Stimulated activated CD4-positive, alpha-beta T cell treated with anti-CD3 and anti-CD28 coated beads, Interleukin-1b, Interleukin-23, amount 100 ng/mL, for 48 hours (primary cell): ENCODE measurements around the gene SYP.
"Not testable (repeated sequence)": the region's sequence is repeated elsewhere in the genome, so short reads cannot be mapped to it uniquely, and the experiment has no call there.

ENCODE experiments used
- DNase-seq: peaks from one replicate; pipeline ENCODE4 v3.0.0-alpha.2; 2020

The SYP gene

GRCh38 chrX:49165901-49166881 is 33.8 kb downstream of the SYP start:
- DNase-seq: peak; percentile 82

GRCh38 chrX:49164589-49165360 is 35.2 kb downstream of the SYP start:
- no peak for DNase-seq

- peak; percentile 79 for DNase-seq
Measured at GRCh38 chrX:49163555-49164419, 36.2 kb downstream of the SYP start.

- no peak for DNase-seq
Measured at GRCh38 chrX:49162620-49163019, 37.4 kb downstream of the SYP start, which contains the start of gene MAGIX. MAGIX (plus strand) TSS chrX:49162758; CDS start chrX:49162890, 132 bp downstream.

- no peak for DNase-seq
Measured at GRCh38 chrX:49161632-49162031, 38.4 kb downstream of the SYP start.

- DNase-seq: no peak
Measured at GRCh38 chrX:49160908-49161307, 39.1 kb downstream of the SYP start.

- DNase-seq: no peak
Measured at GRCh38 chrX:49157194-49157593, 42.8 kb downstream of the SYP start.

GRCh38 chrX:49155900-49156837 is 43.8 kb downstream of the SYP start:
- peak; percentile 85 for DNase-seq

GRCh38 chrX:49155243-49155899 is 44.6 kb downstream of the SYP start:
- peak; percentile 39 for DNase-seq

- no peak for DNase-seq
Measured at GRCh38 chrX:49153467-49153866, 46.5 kb downstream of the SYP start.

- DNase-seq: not testable (repeated sequence)
Measured at GRCh38 chrX:49149291-49149690, 50.7 kb downstream of the SYP start.

GRCh38 chrX:49148390-49149100 is 51.4 kb downstream of the SYP start:
- not testable (repeated sequence) for DNase-seq

GRCh38 chrX:49147936-49148335 is 52.1 kb downstream of the SYP start:
- DNase-seq: no peak

- no peak for DNase-seq
Measured at GRCh38 chrX:49147282-49147681, 52.7 kb downstream of the SYP start.

GRCh38 chrX:49143154-49143553 is 56.8 kb downstream of the SYP start:
- DNase-seq: peak; percentile 11

- not testable (repeated sequence) for DNase-seq
Measured at GRCh38 chrX:49142264-49142663, 57.7 kb downstream of the SYP start.

GRCh38 chrX:49139713-49140112 is 60.3 kb downstream of the SYP start:
- no peak for DNase-seq
